Stomach (tissue), 4 donors: ENCODE measurements around the gene NLRC3.

Source experiments
- POLR2A ChIP-seq, 4 donors: fragments of 450-650 bp; IDR thresholded peaks; one replicate each; pipeline ENCODE4 v1.6.1; 2016; ENCODE audit warnings: antibody characterized with exemption in 4 of 4, control low read depth in 2 of 4, mild to moderate bottlenecking in 1 of 4, moderate library complexity in 1 of 4
- TF ChIP-seq, protein P1 (sequence below), 7 experiments: fragments of 450-650 bp in 4 of 7; fragments of 200-600 bp in 3 of 7; sonication (generic) in 3 of 7; IDR thresholded peaks; one replicate each; pipeline ENCODE4 v1.5.1; 2016 to 2019; ENCODE audit warnings: antibody characterized with exemption in 7 of 7, control low read depth in 2 of 7, mild to moderate bottlenecking in 1 of 7

DNA sequence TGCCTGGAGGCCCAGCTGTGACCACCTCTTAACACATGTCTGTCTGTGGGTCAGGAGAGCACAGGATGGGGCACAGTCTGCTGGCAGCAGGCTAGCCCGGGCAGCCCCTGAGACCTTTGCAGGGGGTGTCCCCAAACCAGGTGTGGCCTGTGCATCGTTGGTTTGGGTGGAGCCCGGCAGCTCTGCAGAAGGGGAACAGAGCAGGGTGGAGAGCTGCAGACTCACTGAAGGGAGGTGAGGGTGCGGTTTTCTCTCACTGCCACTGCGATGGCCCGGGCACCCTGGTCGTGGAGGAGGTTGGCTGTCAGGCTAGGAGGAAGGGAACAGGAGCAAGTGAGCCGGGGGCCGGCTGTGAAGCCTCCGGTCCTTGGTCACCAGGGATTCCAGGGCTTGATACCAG lies 28.8 kb downstream of the NLRC3 start:
- TF ChIP-seq, protein P1, sequence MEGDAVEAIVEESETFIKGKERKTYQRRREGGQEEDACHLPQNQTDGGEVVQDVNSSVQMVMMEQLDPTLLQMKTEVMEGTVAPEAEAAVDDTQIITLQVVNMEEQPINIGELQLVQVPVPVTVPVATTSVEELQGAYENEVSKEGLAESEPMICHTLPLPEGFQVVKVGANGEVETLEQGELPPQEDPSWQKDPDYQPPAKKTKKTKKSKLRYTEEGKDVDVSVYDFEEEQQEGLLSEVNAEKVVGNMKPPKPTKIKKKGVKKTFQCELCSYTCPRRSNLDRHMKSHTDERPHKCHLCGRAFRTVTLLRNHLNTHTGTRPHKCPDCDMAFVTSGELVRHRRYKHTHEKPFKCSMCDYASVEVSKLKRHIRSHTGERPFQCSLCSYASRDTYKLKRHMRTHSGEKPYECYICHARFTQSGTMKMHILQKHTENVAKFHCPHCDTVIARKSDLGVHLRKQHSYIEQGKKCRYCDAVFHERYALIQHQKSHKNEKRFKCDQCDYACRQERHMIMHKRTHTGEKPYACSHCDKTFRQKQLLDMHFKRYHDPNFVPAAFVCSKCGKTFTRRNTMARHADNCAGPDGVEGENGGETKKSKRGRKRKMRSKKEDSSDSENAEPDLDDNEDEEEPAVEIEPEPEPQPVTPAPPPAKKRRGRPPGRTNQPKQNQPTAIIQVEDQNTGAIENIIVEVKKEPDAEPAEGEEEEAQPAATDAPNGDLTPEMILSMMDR (IDR thresholded peaks at IDR 0.05): no peak
- TF ChIP-seq POLR2A (IDR thresholded peaks at IDR 0.05): no peak
